ENCODE measurements around the gene S100A10.

S100A10 gene

DNA sequence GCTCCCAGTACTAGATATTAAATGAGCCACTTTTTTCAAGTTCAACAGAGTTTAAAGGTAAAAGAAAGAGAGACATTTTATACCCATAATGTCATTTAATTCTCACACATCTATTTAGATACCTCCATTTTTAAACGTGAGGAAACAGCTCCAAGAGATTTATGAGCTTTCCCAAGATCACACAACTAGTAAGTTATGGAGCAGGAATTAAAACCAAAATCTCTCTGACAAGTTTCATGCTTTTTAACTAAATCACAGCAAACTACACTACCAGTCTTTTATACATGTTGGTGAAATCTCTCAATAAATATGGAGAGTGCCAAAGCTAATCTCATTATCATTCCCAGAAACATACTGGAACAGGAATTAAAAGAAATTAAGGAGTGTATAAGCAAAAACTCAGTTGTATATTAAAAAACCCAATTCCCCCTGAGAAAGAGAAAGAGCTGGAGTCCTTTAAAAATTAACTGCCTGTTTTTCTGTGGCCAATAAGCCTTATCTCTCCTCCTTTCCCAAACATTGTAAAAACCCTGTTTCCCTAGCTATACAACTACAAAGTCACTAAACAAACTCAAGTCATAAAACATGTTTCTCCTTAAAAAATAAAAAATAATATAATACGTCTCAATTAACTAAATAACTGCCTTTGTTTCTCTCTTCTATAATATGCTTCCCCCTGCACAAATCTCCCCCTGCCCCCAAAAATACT lies 57.6 kb downstream of the S100A10 start:
- TF ChIP-seq, protein P1, sequence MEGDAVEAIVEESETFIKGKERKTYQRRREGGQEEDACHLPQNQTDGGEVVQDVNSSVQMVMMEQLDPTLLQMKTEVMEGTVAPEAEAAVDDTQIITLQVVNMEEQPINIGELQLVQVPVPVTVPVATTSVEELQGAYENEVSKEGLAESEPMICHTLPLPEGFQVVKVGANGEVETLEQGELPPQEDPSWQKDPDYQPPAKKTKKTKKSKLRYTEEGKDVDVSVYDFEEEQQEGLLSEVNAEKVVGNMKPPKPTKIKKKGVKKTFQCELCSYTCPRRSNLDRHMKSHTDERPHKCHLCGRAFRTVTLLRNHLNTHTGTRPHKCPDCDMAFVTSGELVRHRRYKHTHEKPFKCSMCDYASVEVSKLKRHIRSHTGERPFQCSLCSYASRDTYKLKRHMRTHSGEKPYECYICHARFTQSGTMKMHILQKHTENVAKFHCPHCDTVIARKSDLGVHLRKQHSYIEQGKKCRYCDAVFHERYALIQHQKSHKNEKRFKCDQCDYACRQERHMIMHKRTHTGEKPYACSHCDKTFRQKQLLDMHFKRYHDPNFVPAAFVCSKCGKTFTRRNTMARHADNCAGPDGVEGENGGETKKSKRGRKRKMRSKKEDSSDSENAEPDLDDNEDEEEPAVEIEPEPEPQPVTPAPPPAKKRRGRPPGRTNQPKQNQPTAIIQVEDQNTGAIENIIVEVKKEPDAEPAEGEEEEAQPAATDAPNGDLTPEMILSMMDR (IDR thresholded peaks at IDR 0.05; ENCODE audit: poor library complexity, severe bottlenecking): no peak
- Histone ChIP-seq H3K4me1 (ENCODE audit: insufficient read depth, poor library complexity, severe bottlenecking) (peaks cover 12% of the 10 kb centered on the region), H3K27me3 (ENCODE audit: insufficient read depth, poor library complexity, severe bottlenecking) (no peaks in the 10 kb centered on the region), H3K9me3 (ENCODE audit: severe bottlenecking) (no peaks in the 10 kb centered on the region), H3K36me3 (ENCODE audit: low read depth) (no peaks in the 10 kb centered on the region), H3K4me3 (ENCODE audit: severe bottlenecking) (no peak overlapping the region), H3K27ac (ENCODE audit: poor library complexity, severe bottlenecking) (peak overlapping the region; percentile 28)
- DNase-seq (ENCODE audit: low spot score): no peak
- ATAC-seq (ENCODE audit: low read depth): no peak

DNA sequence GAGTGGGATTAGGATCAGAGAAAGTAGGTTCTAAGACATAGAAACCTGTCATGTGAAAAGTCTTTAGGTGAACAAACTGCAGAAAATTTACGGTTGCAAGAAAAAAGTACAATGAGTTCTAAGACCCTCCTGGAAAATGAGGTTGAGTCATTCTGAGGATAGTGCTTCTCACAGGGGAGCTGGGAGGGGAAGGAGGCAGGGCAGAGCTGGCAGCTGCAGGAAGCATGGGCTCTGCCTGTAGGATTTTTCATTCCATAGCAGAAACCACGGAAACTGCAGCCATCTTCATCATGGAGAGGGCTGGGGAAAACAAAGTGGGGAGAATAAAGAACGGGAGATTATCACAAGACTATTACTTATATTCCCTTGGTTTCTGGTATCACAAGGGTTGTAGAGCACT lies 58.5 kb downstream of the S100A10 start:
- no peaks in the 10 kb centered on the region for H3K36me3 ChIP-seq (ENCODE audit: low read depth)
- no peaks in the 10 kb centered on the region for H3K9me3 ChIP-seq (ENCODE audit: severe bottlenecking)
- ATAC-seq (ENCODE audit: low read depth): peak; percentile 52; the same call in 2 of the 3 replicates
- H3K4me3 ChIP-seq (ENCODE audit: severe bottlenecking): no peak overlapping the region
- peaks cover 9% of the 10 kb centered on the region for H3K4me1 ChIP-seq (ENCODE audit: insufficient read depth, poor library complexity, severe bottlenecking)
- TF ChIP-seq, protein P1 (IDR thresholded peaks at IDR 0.05; ENCODE audit: poor library complexity, severe bottlenecking): no peak
- H3K27me3 ChIP-seq (ENCODE audit: insufficient read depth, poor library complexity, severe bottlenecking): no peaks in the 10 kb centered on the region
- peak overlapping the region; percentile 28 for H3K27ac ChIP-seq (ENCODE audit: poor library complexity, severe bottlenecking)
- DNase-seq (ENCODE audit: low spot score): no peak

DNA sequence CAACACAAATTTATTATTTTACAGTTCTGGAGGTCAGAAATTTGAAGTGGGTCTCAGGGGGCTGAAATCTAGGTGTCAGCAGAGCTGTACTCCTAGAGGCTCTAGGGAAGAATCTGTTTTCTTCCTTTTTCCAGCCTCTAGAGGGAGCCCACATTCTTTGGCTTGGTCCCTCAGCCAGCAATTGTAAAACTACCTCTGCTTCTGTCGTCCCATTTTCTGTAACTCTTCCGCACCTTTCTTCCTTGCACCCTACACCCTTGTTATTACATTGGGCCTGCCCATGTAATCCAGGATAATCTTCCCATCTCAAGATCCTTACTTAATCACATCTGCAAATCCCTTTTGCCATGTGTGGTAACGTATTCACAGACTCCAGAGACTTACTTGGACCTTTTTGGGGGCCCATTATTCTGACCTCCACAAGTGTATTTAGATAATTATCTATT lies 59.6 kb downstream of the S100A10 start:
- TF ChIP-seq, protein P1 (IDR thresholded peaks at IDR 0.05; ENCODE audit: poor library complexity, severe bottlenecking): peak; percentile 96
- Histone ChIP-seq H3K36me3 (ENCODE audit: low read depth) (no peaks in the 10 kb centered on the region), H3K4me3 (ENCODE audit: severe bottlenecking) (no peak overlapping the region), H3K27me3 (ENCODE audit: insufficient read depth, poor library complexity, severe bottlenecking) (no peaks in the 10 kb centered on the region), H3K9me3 (ENCODE audit: severe bottlenecking) (no peaks in the 10 kb centered on the region), H3K4me1 (ENCODE audit: insufficient read depth, poor library complexity, severe bottlenecking) (peaks cover 9% of the 10 kb centered on the region), H3K27ac (ENCODE audit: poor library complexity, severe bottlenecking) (peak overlapping the region; percentile 28)
- DNase-seq (ENCODE audit: low spot score) (no peak), ATAC-seq (ENCODE audit: low read depth) (peak; percentile 85)

Data from RWPE2 (cell line).